Myocyte (in vitro differentiated cells): ENCODE measurements around the gene TMEM191C. TPM values are rescaled to one million over a fixed set of nuclear protein-coding genes. Genes with fewer than 3 reads are reported as not detected.

Experiments
- total RNA-seq: library from RNA; depleted of rRNA; stranded (reverse); fragments of >200 nt; gene quantifications from 2 replicates; pipeline ENCODE4 v1.2.3, GENCODE V29; 2014

TMEM191C gene
- total RNA-seq, 1 donor from 2014 or later, result 0.75 TPM

Other genes starting within 250 kb of the TMEM191C start
- 0.42 and 0.80 TPM in 2 replicates for gene RIMBP3B, start 83.6 kb upstream of the TMEM191C start, total RNA-seq
- gene HIC2, start 50.0 kb upstream of the TMEM191C start, total RNA-seq, result 1.9 and 2.3 TPM in 2 replicates
- 0.42 TPM in 1 of 2 replicates, not detected in the other for gene RIMBP3C, start 84.1 kb downstream of the TMEM191C start, total RNA-seq
- gene UBE2L3, start 100.3 kb downstream of the TMEM191C start, total RNA-seq, result 70.4 TPM in 2 replicates
- gene YDJC, start 162.6 kb downstream of the TMEM191C start, total RNA-seq, result 13.3 and 20.4 TPM in 2 replicates
- gene CCDC116, start 165.4 kb downstream of the TMEM191C start, total RNA-seq, result 0.13 and 0.57 TPM in 2 replicates
- gene SDF2L1, start 174.9 kb downstream of the TMEM191C start, total RNA-seq, result 37.8 and 63.1 TPM in 2 replicates
- 26.8 and 30.1 TPM in 2 replicates for gene PPIL2, start 198.6 kb downstream of the TMEM191C start, total RNA-seq